Activated CD4-positive, alpha-beta T cell treated with anti-CD3 and anti-CD28 coated beads for 1 hour (primary cell): ENCODE measurements around the gene PLXDC2.
"Not testable (repeated sequence)": the region's sequence is repeated elsewhere in the genome, so short reads cannot be mapped to it uniquely, and the experiment has no call there.

Experiments used
- DNase-seq: peaks from one replicate; pipeline ENCODE4 v3.0.0-alpha.2; 2020

Gene PLXDC2

GRCh38 chr10:20133669-20134189 lies 317.5 kb downstream of the PLXDC2 start:
- no peak for DNase-seq

DNA sequence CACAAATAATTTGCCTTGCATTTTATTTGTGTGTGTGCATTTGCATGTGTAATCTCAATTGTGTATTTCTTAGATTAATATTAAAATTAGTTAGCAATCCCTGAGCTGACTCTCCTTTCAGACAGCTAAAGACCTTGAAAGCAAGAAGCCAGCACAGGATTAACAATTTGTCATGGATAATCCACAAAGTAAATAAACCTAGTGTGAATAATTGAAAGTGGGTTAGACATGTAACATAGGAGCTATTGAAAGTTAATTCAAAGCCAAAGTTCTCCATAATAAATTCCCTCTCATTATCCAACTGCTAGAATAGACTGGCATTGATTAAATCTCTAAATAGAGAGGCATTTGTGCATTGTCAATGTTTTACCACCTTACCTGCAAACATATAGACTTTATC lies 326.1 kb downstream of the PLXDC2 start:
- no peak for DNase-seq

GRCh38 chr10:20144268-20144667 lies 328.0 kb downstream of the PLXDC2 start:
- no peak for DNase-seq

DNA sequence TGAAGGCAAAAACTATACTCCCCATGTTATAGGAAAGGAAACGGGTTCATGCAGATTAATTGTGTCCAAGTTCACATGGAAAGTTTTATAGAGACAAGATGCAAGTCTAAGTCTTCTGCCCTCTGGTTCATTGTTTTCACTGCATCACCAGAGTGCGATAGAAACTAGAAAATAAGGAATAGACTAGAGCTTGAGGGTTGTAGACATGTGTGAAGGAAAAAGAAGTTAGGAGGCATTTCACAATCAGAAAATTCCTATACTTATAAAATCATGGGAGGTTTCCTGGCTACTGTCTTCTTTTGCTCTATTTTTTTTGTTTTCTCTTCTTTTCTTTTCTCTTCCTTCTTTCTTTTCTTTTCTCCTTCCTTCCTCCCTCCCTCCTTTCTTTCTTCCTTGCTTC lies 329.8 kb downstream of the PLXDC2 start:
- DNase-seq, result no peak

DNA sequence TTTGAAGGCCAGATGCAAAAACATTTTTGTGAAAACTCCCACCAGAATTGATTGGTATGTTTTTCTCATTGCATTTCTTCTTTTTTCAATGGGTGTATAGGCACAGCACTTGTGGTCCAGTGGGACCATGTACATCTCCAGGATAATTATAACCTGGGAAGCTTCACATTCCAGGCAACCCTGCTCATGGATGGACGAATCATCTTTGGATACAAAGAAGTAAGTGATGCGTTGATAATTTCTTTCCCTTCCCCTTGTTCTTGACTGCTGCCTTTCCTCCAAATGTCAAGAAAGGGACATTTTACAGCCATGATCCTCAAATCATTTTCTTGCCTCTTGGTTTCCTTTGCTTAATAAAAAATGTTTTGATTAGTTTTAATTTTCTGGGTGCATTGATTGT lies 331.5 kb downstream of the PLXDC2 start:
- no peak for DNase-seq

DNA sequence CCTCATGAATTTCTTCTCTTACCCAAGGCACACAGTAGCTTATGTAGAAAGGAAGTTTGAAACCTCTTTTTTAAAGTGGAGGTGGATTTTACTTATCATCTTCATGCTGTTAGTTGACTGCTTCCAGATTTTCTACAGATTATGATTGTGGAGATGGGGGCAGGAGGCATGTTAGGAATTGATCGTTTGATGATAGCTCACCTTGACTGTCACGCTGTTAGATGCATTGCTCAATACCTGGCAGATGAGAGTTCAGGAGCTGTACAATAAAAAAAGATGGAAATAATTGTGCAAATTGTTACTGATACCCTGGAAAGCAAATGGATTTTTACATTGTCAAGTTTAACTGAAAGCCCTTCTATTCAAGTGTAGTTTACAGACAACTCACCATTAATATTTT lies 340.3 kb downstream of the PLXDC2 start:
- DNase-seq, result no peak

- no peak for DNase-seq
Measured at GRCh38 chr10:20157314-20157713, 341.1 kb downstream of the PLXDC2 start.

DNA sequence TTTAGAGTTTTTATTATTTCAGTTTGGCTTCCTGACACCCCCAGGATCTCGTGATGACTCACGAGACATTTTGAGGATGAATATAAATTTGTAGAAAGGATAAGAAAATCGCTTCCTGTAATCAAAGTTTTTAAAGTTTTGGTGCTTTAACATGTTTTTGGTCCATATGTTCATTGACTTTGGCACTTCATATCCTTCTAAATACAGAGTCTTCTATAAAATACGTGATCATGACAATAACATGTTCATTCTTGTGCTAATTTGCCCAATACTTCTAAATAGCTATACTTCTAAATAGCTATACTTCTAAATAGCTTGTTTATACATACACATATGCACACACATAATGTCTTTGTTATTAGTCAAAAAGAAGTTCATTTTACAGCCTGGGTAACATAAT lies 341.9 kb downstream of the PLXDC2 start:
- DNase-seq, result no peak

- DNase-seq, result no peak
Measured at GRCh38 chr10:20162123-20162522, 345.9 kb downstream of the PLXDC2 start.

DNA sequence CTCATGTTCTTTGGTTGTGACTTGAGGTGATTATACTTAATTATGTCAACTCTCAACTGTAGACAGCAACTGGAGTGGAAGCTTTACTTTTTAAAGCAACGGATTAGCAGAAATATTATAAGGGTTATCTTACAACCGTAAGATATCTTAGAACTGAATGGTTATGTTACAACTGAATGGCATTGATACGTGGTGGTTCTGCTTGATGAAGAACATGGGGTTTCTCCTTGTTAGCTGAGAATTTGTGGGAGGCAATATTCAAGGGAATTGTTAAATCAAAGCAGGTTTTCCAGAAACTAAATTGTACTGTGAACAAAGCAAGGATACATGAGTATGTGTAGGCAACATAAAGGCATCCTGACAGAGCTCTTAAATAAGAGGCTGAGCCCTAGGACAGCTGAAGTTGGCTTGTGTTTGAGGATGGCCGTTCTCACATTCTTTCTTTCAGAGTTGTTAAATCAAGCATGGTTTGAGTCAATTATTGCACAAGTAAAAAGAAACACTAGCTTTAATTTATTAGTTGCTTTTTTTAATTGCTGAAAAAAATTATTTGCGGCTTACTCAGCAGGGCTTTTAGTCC lies 350.0 kb downstream of the PLXDC2 start:
- DNase-seq, result no peak

DNA sequence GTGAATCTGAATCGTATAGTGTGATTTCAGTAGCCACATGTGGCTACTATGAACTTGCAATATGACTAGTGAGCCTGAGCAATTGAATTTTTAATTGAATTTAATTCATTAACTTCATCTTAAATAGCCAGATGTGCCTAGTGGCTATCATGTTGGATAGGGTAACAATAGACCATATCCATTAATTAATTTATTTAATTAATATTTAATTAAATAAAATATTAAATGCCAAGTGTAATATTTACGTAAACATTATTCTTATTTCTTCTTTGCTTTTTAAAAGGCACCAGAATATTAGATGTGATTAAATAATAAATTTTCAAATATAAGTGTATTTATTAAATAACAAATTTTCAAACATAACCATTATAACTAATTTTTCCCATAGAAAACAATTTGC lies 354.4 kb downstream of the PLXDC2 start:
- no peak for DNase-seq

DNA sequence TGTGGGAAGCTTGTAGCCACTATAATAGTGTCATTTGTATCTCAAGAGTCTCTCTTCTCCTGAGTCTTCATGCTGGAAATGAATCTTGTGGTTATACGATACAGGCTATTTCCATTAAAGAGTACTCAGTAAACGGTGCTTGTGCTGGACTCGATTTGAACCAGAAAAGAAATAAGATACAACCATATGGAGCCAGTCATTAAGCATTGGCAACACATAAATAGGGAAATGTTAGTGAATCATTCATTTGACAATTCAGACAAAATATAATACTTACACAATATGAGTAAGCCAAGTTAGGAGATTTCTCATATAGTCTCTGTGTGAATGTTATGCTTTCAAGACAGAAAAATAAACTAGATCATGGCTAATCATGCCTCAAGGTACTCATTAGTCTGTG lies 356.8 kb downstream of the PLXDC2 start:
- DNase-seq, result no peak

- DNase-seq, result no peak
Measured at GRCh38 chr10:20175719-20176118, 359.5 kb downstream of the PLXDC2 start.

- no peak for DNase-seq
Measured at GRCh38 chr10:20180766-20181165, 364.5 kb downstream of the PLXDC2 start.

GRCh38 chr10:20181434-20181833 lies 365.2 kb downstream of the PLXDC2 start:
- no peak for DNase-seq

DNA sequence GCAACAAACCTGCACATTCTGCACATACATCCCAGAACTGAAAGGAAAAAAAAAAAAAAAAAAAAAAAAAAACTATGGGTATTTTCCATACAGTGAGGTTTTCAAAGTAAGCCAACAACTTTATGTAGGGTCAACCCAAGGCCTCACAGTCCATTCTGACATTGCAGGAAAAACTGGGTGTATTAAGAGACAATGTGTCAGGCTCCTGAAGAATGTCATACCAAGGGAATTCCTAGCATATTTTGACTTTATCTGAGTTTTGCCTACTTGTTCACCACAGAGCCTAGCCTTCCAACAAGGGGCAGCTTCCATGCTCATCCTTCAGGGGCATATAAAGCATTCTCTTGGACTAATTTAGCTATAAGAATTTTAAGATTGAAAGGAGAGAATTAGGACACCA lies 368.9 kb downstream of the PLXDC2 start:
- no peak for DNase-seq

DNA sequence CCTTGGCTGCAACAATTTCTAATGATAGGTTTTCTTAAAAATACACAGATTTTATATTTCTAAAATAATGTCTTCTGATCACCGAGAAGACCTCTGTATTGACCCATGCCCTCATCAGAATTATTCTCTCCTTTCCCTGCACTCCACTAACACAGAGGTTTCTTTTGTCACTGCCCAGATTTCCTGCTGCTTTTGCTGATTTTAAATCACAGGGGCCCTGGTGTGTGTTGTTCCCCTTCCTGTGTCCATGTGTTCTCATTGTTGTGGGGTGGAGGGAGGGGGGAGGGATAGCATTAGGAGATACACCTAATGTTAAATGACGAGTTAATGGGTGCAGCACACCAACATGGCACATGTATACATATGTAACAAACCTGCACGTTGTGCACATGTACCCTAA lies 375.2 kb downstream of the PLXDC2 start:
- DNase-seq, result not testable (repeated sequence)

GRCh38 chr10:20195076-20195475 lies 378.8 kb downstream of the PLXDC2 start:
- no peak for DNase-seq

- DNase-seq, result no peak
Measured at GRCh38 chr10:20200758-20201157, 384.5 kb downstream of the PLXDC2 start.

DNA sequence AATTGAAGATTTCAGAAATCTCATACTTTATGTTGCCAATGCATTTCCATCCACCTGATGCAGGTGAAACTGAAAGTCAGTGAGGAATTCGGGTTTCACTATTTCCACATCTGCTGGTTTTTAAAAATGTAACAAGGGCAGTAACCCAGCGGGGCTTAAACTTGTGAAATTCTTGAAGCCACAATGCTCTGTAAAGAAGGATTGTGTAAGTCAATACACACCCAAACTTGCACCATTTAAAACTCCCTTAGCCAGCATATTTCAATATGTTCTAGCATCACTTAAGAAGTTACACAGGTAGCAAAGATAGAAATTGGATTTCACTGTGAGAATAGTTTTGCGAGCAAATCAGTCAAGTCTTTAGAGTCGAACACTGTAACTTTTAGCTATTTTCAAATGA lies 386.1 kb downstream of the PLXDC2 start:
- no peak for DNase-seq

DNA sequence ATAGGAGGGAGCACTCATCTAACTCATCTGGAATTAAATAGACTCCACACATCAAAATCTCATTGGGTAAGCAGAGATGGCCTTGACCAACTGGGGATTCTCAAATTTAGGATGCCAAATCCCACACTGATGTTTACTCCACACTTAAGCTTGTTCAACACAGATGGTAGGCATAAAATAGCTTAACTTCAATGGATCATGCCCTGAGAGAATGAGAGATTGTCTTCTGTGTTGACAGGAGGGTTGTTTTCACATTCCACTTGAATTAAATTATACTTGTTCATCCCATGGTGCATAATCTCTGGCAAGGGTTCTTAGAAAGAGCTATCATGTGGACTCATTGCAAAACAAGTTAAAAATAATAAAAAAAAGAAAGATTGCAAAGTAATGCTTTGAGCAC lies 391.4 kb downstream of the PLXDC2 start:
- no peak for DNase-seq

DNA sequence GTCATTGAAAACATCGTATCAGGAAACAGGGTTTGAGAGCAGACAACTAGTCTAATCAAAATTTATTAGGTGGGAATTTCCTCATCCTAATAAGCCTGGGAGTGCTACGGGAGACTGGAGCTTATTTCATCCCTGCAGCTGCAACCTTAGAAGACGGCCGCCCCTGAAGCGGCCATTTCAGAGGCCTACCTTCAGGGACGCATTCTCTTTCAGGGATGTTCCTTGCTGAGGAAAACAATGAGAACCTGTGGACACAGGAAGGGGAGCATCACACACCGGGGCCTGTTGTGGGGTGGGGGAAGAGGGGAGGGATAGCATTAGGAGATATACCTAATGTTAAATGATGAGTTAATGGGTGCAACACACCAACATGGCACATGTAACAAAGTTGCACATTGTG lies 392.9 kb downstream of the PLXDC2 start:
- not testable (repeated sequence) for DNase-seq

- no peak for DNase-seq
Measured at GRCh38 chr10:20215547-20216152, 399.4 kb downstream of the PLXDC2 start.

GRCh38 chr10:20221356-20221755 lies 405.1 kb downstream of the PLXDC2 start:
- no peak for DNase-seq

GRCh38 chr10:20228729-20229128 lies 412.5 kb downstream of the PLXDC2 start:
- no peak for DNase-seq
